ENCODE data around the gene SLC22A7.

The SLC22A7 gene

GRCh38 chr6:43254846-43255245, 43.2 kb upstream of the SLC22A7 start:
- H3K27me3 Mint-ChIP-seq (ENCODE audit: low read depth) = peaks cover 37% of the 10 kb centered on the region
- no peaks in the 10 kb centered on the region for H3K9me3 Mint-ChIP-seq
- peaks cover 21% of the 10 kb centered on the region for H3K4me1 Mint-ChIP-seq
- no peak for TF ChIP-seq CTCF (IDR thresholded peaks at IDR 0.05; ENCODE audit: unreplicated experiment in 3 of 3)
- no peak overlapping the region for H3K27ac Mint-ChIP-seq
- H3K4me3 Mint-ChIP-seq = no peak overlapping the region
- H3K36me3 Mint-ChIP-seq (ENCODE audit: low read depth) = no peaks in the 10 kb centered on the region

- H3K9me3 Mint-ChIP-seq = no peaks in the 10 kb centered on the region
- peaks cover 33% of the 10 kb centered on the region for H3K27me3 Mint-ChIP-seq (ENCODE audit: low read depth)
- no peak overlapping the region for H3K4me3 Mint-ChIP-seq
- H3K4me1 Mint-ChIP-seq = peaks cover 21% of the 10 kb centered on the region
- H3K36me3 Mint-ChIP-seq (ENCODE audit: low read depth) = no peaks in the 10 kb centered on the region
- peak overlapping the region in 1 of 3 experiments; percentile 72 for H3K27ac Mint-ChIP-seq
- TF ChIP-seq CTCF (IDR thresholded peaks at IDR 0.05; ENCODE audit: unreplicated experiment in 3 of 3) = no peak
Observed at GRCh38 chr6:43255408-43256054, 42.5 kb upstream of the SLC22A7 start.

- Mint-ChIP-seq H3K36me3 (ENCODE audit: low read depth) (no peaks in the 10 kb centered on the region), H3K27me3 (ENCODE audit: low read depth) (peaks cover 20% of the 10 kb centered on the region), H3K9me3 (no peaks in the 10 kb centered on the region), H3K4me1 (peaks cover 13% of the 10 kb centered on the region), H3K27ac (no peak overlapping the region), H3K4me3 (no peak overlapping the region)
- TF ChIP-seq CTCF (IDR thresholded peaks at IDR 0.05; ENCODE audit: unreplicated experiment in 3 of 3) = no peak
Observed at GRCh38 chr6:43256670-43257366, 41.2 kb upstream of the SLC22A7 start.

DNA sequence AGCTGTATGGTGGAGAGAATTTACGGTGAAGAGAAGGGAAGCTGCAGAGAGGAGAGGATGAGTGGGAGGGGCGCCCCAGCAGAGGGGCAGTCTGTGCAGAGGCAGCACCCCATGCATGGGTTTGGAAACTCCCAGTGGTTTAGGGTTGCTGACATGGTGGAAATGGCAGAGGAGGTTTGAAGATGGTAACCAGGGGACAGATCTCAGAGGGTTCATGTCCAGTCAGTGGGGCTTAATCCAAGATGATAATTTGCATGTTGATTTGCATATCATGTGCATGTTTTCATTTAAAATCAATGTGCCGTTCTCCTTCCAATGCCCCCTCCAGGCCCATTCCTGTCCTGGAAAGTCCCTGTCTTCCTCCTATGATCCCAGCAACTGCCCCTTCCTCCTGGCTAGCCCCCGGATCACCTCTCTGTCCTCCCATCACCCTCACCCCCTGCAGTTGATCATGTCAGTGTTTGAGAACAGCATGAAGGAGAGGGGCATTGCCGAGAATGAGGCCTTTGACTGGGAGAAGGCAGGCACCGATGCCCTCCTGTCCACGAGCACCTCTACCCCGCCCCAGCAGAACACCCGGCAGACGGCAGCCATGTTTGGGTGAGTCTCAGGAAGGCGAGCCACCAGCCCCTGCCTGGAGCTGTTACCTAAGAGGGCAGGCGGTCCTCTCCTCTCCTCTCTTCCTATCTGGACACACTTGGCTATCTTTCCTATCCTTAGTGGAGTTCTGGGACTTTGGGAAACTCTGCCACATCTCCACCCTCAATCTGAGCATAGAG, 40.5 kb upstream of the SLC22A7 start:
- Mint-ChIP-seq H3K36me3 (ENCODE audit: low read depth) (no peaks in the 10 kb centered on the region), H3K9me3 (no peaks in the 10 kb centered on the region), H3K27ac (no peak overlapping the region), H3K4me3 (no peak overlapping the region), H3K4me1 (peaks cover 10% of the 10 kb centered on the region), H3K27me3 (ENCODE audit: low read depth) (peaks cover 19% of the 10 kb centered on the region)
- TF ChIP-seq CTCF (IDR thresholded peaks at IDR 0.05; ENCODE audit: unreplicated experiment in 3 of 3) = no peak

DNA sequence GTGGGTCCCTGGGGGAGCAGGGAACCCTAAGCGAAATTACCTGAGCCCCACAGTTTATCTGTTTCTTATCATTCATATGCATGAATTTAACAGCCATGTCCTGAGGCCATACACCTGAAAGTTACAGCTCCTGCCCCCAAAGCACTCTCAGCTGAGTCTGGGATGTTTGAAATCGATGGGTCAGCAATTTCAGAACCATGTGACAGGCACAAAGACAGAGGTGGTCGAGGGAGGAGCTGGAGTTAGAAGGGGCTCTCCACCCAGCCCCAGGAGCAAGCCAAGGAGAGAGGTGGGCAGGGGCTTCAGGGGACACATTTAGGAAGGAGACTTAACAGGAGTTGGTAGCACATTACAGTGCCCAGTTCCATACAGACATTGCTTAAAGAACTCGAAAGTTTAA, 39.9 kb upstream of the SLC22A7 start:
- Mint-ChIP-seq H3K36me3 (ENCODE audit: low read depth) (no peaks in the 10 kb centered on the region), H3K27ac (no peak overlapping the region), H3K27me3 (ENCODE audit: low read depth) (peaks cover 14% of the 10 kb centered on the region), H3K9me3 (no peaks in the 10 kb centered on the region), H3K4me1 (peaks cover 10% of the 10 kb centered on the region), H3K4me3 (no peak overlapping the region)
- no peak for TF ChIP-seq CTCF (IDR thresholded peaks at IDR 0.05; ENCODE audit: unreplicated experiment in 3 of 3)

Measured in nephron (organoid).